A549 (cell line): ENCODE data around the gene CLDN6. TPM values are rescaled to one million over a fixed set of nuclear protein-coding genes. Genes with fewer than 3 reads are reported as not detected.

ENCODE experiments used
- ATAC-seq, 2 experiments: fragments of 200-7000 bp in 1 of 2; fragments of >200 bp in 1 of 2; cut with Nextera tagmentation in 1 of 2; cut with Tn5 transposase in 1 of 2; 3 replicates each; pipeline versions ENCODE4 v1.8.0 to v1.9.1; 2018 to 2020; ENCODE audit warnings: mild to moderate bottlenecking in 1 of 2, moderate library complexity in 1 of 2
- CTCF ChIA-PET: fragments of 300-600 bp; sonication (Branson Sonifier 250); formaldehyde crosslinking; extraction: SDS; loops from one replicate; lab custom pipeline; 2021; ENCODE audit warnings: antibody characterized with exemption, inconsistent platforms; lab: Yijun Ruan, JAX
- POLR2A ChIA-PET: fragments of 350-600 bp; formaldehyde crosslinking; extraction: SDS; loops from one replicate; lab custom pipeline; 2021; ENCODE audit warnings: antibody characterized with exemption, inconsistent platforms; lab: Yijun Ruan, JAX
- DNase-seq, 2 experiments: peaks; one replicate each; pipeline versions ENCODE4 v3.0.0 to v3.0.0-alpha.2; 2011 to 2016; ENCODE audit warnings: low read depth in 1 of 2, low spot score in 1 of 2
- FAIRE-seq: peaks from 2 replicates; lab custom pipeline; 2011; peaks lifted over from hg19 to GRCh38; lab: Jason Lieb, UNC
- H3K27ac ChIP-seq, 2 experiments: fragments of >200 bp; sonication (Bioruptor Twin); formaldehyde crosslinking; 3 replicates each; pipeline ENCODE4 v1.5.1; 2016 to 2017
- H3K4me1 ChIP-seq: fragments of >200 bp; sonication (Bioruptor Twin); formaldehyde crosslinking; 3 replicates; pipeline ENCODE4 v1.6.1; 2016
- H3K4me2 ChIP-seq: fragments of >200 bp; sonication (Bioruptor Twin); formaldehyde crosslinking; 3 replicates; pipeline ENCODE4 v1.6.1; 2016
- H3K4me3 ChIP-seq: fragments of >200 bp; sonication (Bioruptor Twin); formaldehyde crosslinking; 3 replicates; pipeline ENCODE4 v1.5.1; 2016
- H3K9me3 ChIP-seq: fragments of >200 bp; sonication (Bioruptor Twin); formaldehyde crosslinking; 3 replicates; pipeline ENCODE4 v1.6.1; 2016
- BHLHE40 ChIP-seq: IDR thresholded peaks from 2 replicates; pipeline ENCODE4 v1.6.1; 2012; ENCODE audit warnings: low read depth, low read length, inconsistent platforms
- CEBPB ChIP-seq, 2 experiments: fragments of >200 bp in 1 of 2; sonication (Bioruptor Twin) in 1 of 2; formaldehyde crosslinking in 1 of 2; IDR thresholded peaks; 2 replicates each; pipeline ENCODE4 v1.6.1; 2012 to 2016
- CHD2 ChIP-seq: fragments of 150-350 bp; IDR thresholded peaks from 2 replicates; pipeline ENCODE4 v1.6.1; 2014; ENCODE audit warnings: low read length; ENCODE audit not compliant: partially characterized antibody
- CHD4 ChIP-seq: fragments of 200-600 bp; sonication (generic); IDR thresholded peaks from 2 replicates; pipeline ENCODE4 v1.6.1; 2016; ENCODE audit warnings: antibody characterized with exemption, mild to moderate bottlenecking, borderline replicate concordance
- EHF ChIP-seq: fragments of 250-450 bp; sonication (Bioruptor Pico); IDR thresholded peaks from 2 replicates; pipeline ENCODE4 v1.5.0; 2020; ENCODE audit warnings: mild to moderate bottlenecking
- ESRRA ChIP-seq: fragments of 150-350 bp; IDR thresholded peaks from 2 replicates; pipeline ENCODE4 v1.6.1; 2014; ENCODE audit warnings: mild to moderate bottlenecking, low read length, borderline replicate concordance
- FOSB ChIP-seq: fragments of 250-450 bp; sonication (Bioruptor Pico); IDR thresholded peaks from 2 replicates; pipeline ENCODE4 v1.5.0; 2020; ENCODE audit warnings: mild to moderate bottlenecking, moderate library complexity
- FOSL2 ChIP-seq, 2 experiments: fragments of 450-650 bp in 1 of 2; fragments of >200 bp in 1 of 2; sonication (Bioruptor Twin) in 1 of 2; formaldehyde crosslinking; IDR thresholded peaks; 2 replicates each; pipeline versions ENCODE4 v1.5.0 to v1.6.1; 2016 to 2020; ENCODE audit warnings: mild to moderate bottlenecking in 1 of 2, moderate library complexity in 1 of 2
- FOXS1 ChIP-seq: fragments of 250-450 bp; sonication (Bioruptor Pico); IDR thresholded peaks from 2 replicates; pipeline ENCODE4 v1.5.0; 2020; ENCODE audit warnings: mild to moderate bottlenecking, moderate library complexity
- GATA3 ChIP-seq: IDR thresholded peaks from 2 replicates; pipeline ENCODE4 v1.6.1; 2012; ENCODE audit warnings: borderline replicate concordance
- HOXA7 ChIP-seq: fragments of 250-450 bp; sonication (Bioruptor Pico); IDR thresholded peaks from 2 replicates; pipeline ENCODE4 v1.5.0; 2020; ENCODE audit warnings: mild to moderate bottlenecking, moderate library complexity
- HOXB5 ChIP-seq: fragments of 250-450 bp; sonication (Bioruptor Pico); IDR thresholded peaks from 2 replicates; pipeline ENCODE4 v1.5.0; 2020; ENCODE audit warnings: mild to moderate bottlenecking, moderate library complexity
- JUN ChIP-seq, 2 experiments: fragments of >200 bp; sonication (Bioruptor Twin); formaldehyde crosslinking; IDR thresholded peaks; 2 replicates in 1 of 2; 3 replicates in 1 of 2; pipeline ENCODE4 v1.6.1; 2016 to 2017
- JUNB ChIP-seq: fragments of >200 bp; sonication (Bioruptor Twin); formaldehyde crosslinking; IDR thresholded peaks from 2 replicates; pipeline ENCODE4 v1.6.1; 2016
- MAFK ChIP-seq: fragments of 450-650 bp; IDR thresholded peaks from 2 replicates; pipeline ENCODE4 v1.6.1; 2014; ENCODE audit not compliant: partially characterized antibody
- MAZ ChIP-seq: fragments of 150-350 bp; IDR thresholded peaks from 2 replicates; pipeline ENCODE4 v1.6.1; 2014; ENCODE audit warnings: antibody characterized with exemption, low read depth, low read length, borderline replicate concordance
- POLR2A ChIP-seq: IDR thresholded peaks from 2 replicates; pipeline ENCODE4 v1.6.1; 2012; ENCODE audit warnings: mild to moderate bottlenecking, low read length
- POLR2AphosphoS2 ChIP-seq: conservative IDR thresholded peaks from 2 replicates; pipeline ENCODE4 v1.6.1; 2012; ENCODE audit warnings: low read length, improper control_type of control experiment, inconsistent platforms
- ZC3H11A ChIP-seq: fragments of 450-650 bp; IDR thresholded peaks from 2 replicates; pipeline ENCODE4 v1.6.1; 2014; ENCODE audit warnings: antibody characterized with exemption, mild to moderate bottlenecking
- ZNF302 ChIP-seq: fragments of 250-450 bp; sonication (Bioruptor Pico); IDR thresholded peaks from 2 replicates; pipeline ENCODE4 v1.9.0; 2021; ENCODE audit warnings: inconsistent platforms, mild to moderate bottlenecking, moderate library complexity
- WGBS: methylation state at CpG from one replicate; pipeline ENCODE4 v1.1.6; 2017; ENCODE audit errors: missing lambda C conversion rate; 5-methylcytosine and 5-hydroxymethylcytosine counted together
- polyA plus RNA-seq, 4 experiments: library from polyadenylated mRNA; depleted of rRNA in 3 of 4; stranded (reverse); fragments of >200 nt; fragmentation: RNase III in 1 of 4; extraction: RNeasy Plus Mini Kit Qiagen cat#74134 plus additional on column Dnase treatment in 1 of 4; gene quantifications; 2 replicates in 3 of 4; 3 replicates in 1 of 4; pipeline ENCODE4 v1.2.3, GENCODE V29; 2011 to 2017
- TF ChIP-seq, protein P1 (sequence below): fragments of >200 bp; sonication (Bioruptor Twin); formaldehyde crosslinking; IDR thresholded peaks from 3 replicates; pipeline ENCODE4 v1.5.1; 2016
- TF ChIP-seq, protein P2 (sequence below): fragments of >200 bp; sonication (Bioruptor Twin); formaldehyde crosslinking; IDR thresholded peaks from 3 replicates; pipeline ENCODE4 v1.6.1; 2016
- TF ChIP-seq, protein P3 (sequence below): IDR thresholded peaks from 2 replicates; pipeline ENCODE4 v1.6.1; 2012
- TF ChIP-seq, protein P4 (sequence below): fragments of 250-450 bp; sonication (Bioruptor Pico); IDR thresholded peaks from 2 replicates; pipeline ENCODE4 v1.5.0; 2021; ENCODE audit warnings: mild to moderate bottlenecking, moderate library complexity, borderline replicate concordance

Gene CLDN6
- polyA plus RNA-seq, 2 of the 4 experiments (the other 2 are of a cell fraction) = 0.25 TPM; not detected in 1

DNA sequence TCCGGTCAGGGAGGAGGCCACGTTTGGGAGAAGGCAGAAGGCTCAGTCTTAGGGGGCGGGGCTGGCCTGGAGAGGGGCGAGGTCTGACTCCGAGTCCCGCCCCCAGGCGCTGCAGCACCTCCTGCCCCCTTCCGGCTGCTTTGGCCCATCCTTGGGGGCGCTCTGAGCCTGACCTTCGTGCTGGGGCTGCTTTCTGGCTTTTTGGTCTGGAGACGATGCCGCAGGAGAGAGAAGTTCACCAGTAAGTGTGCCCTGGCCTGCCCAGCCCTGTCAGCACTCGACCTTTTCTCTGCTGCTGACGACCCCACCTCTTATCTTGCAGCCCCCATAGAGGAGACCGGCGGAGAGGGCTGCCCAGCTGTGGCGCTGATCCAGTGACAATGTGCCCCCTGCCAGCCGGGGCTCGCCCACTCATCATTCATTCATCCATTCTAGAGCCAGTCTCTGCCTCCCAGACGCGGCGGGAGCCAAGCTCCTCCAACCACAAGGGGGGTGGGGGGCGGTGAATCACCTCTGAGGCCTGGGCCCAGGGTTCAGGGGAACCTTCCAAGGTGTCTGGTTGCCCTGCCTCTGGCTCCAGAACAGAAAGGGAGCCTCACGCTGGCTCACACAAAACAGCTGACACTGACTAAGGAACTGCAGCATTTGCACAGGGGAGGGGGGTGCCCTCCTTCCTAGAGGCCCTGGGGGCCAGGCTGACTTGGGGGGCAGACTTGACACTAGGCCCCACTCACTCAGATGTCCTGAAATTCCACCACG is 3.6 kb upstream of the CLDN6 start:
- DNase-seq (peak; percentile 72 to 93), ATAC-seq (peak; percentile 23 to 56), FAIRE-seq (no peak)
- Histone ChIP-seq H3K27ac (peak overlapping the region; percentile 98 to 100), H3K4me2 (peak overlapping the region; percentile 89), H3K4me1 (peaks cover 24% of the 10 kb centered on the region), H3K9me3 (no peaks in the 10 kb centered on the region), H3K4me3 (peak overlapping the region; percentile 93)
- ChIA-PET POLR2A (interaction anchor here (0.6 to 6.2 kb wide), 12 partner anchors 10 to 153 kb away, joined by 3 to 107 read pairs (median 6); partner anchors contain the start of gene PAQR4), CTCF (interaction anchor here (0.7 to 6.6 kb wide), 10 partner anchors 10 to 1644 kb away, joined by 3 to 112 read pairs (median 4); no protein-coding TSS in a partner anchor)
- 0% methylated on average over 15 of the region's 25 CpGs for WGBS
- TF ChIP-seq HOXB5 (CRISPR knock-in tag) = peak; percentile 38; the same call in 1 of the 2 replicates
- TF ChIP-seq POLR2AphosphoS2 = no peak; the same call in 1 of the 2 replicates
- no peak for TF ChIP-seq CHD4
- TF ChIP-seq GATA3 = peak; percentile 53; the same call in 1 of the 2 replicates
- TF ChIP-seq HOXA7 (CRISPR knock-in tag) = 0 out of 2 replicates have a peak, but pooled peaks have one; percentile 15
- 0 out of 4 replicates have a peak, but pooled peaks of 1 of the 2 experiments have one; percentile 26 for TF ChIP-seq CEBPB (IDR thresholded peaks at IDR 0.05)
- peak; percentile 66; the same call in 1 of the 2 replicates for TF ChIP-seq FOSL2 (IDR thresholded peaks at IDR 0.05)
- TF ChIP-seq FOSL2 (CRISPR knock-in tag; IDR thresholded peaks at IDR 0.05) = peak; percentile 85
- TF ChIP-seq, protein P1, sequence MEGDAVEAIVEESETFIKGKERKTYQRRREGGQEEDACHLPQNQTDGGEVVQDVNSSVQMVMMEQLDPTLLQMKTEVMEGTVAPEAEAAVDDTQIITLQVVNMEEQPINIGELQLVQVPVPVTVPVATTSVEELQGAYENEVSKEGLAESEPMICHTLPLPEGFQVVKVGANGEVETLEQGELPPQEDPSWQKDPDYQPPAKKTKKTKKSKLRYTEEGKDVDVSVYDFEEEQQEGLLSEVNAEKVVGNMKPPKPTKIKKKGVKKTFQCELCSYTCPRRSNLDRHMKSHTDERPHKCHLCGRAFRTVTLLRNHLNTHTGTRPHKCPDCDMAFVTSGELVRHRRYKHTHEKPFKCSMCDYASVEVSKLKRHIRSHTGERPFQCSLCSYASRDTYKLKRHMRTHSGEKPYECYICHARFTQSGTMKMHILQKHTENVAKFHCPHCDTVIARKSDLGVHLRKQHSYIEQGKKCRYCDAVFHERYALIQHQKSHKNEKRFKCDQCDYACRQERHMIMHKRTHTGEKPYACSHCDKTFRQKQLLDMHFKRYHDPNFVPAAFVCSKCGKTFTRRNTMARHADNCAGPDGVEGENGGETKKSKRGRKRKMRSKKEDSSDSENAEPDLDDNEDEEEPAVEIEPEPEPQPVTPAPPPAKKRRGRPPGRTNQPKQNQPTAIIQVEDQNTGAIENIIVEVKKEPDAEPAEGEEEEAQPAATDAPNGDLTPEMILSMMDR = peak; percentile 31; the same call in 1 of the 3 replicates
- no peak for TF ChIP-seq BHLHE40
- peak; percentile 19 for TF ChIP-seq POLR2A
- no peak for TF ChIP-seq FOXS1
- no peak for TF ChIP-seq JUNB
- no peak for TF ChIP-seq FOSB (CRISPR knock-in tag)
- TF ChIP-seq, protein P2, sequence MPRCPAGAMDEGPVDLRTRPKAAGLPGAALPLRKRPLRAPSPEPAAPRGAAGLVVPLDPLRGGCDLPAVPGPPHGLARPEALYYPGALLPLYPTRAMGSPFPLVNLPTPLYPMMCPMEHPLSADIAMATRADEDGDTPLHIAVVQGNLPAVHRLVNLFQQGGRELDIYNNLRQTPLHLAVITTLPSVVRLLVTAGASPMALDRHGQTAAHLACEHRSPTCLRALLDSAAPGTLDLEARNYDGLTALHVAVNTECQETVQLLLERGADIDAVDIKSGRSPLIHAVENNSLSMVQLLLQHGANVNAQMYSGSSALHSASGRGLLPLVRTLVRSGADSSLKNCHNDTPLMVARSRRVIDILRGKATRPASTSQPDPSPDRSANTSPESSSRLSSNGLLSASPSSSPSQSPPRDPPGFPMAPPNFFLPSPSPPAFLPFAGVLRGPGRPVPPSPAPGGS = peak; percentile 24; the same call in 1 of the 3 replicates
- peak; percentile 45 for TF ChIP-seq MAFK
- TF ChIP-seq JUN (IDR thresholded peaks at IDR 0.05) = no peak; a peak in 1 of 5 replicates
- TF ChIP-seq ZC3H11A = no peak
- no peak; the same call in 1 of the 2 replicates for TF ChIP-seq ESRRA
- TF ChIP-seq, protein P3, sequence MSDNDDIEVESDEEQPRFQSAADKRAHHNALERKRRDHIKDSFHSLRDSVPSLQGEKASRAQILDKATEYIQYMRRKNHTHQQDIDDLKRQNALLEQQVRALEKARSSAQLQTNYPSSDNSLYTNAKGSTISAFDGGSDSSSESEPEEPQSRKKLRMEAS = peak; percentile 9; the same call in 1 of the 2 replicates
- no peak for TF ChIP-seq CHD2
- no peak for TF ChIP-seq MAZ
- TF ChIP-seq ZNF302 (CRISPR knock-in tag) = no peak
- peak; percentile 15; the same call in 1 of the 2 replicates for TF ChIP-seq EHF
- TF ChIP-seq, protein P4, sequence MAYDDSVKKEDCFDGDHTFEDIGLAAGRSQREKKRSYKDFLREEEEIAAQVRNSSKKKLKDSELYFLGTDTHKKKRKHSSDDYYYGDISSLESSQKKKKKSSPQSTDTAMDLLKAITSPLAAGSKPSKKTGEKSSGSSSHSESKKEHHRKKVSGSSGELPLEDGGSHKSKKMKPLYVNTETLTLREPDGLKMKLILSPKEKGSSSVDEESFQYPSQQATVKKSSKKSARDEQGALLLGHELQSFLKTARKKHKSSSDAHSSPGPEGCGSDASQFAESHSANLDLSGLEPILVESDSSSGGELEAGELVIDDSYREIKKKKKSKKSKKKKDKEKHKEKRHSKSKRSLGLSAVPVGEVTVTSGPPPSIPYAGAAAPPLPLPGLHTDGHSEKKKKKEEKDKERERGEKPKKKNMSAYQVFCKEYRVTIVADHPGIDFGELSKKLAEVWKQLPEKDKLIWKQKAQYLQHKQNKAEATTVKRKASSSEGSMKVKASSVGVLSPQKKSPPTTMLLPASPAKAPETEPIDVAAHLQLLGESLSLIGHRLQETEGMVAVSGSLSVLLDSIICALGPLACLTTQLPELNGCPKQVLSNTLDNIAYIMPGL (CRISPR knock-in tag) = no peak
